Islet precursor cell (in vitro differentiated cells): ENCODE measurements around the gene SHC4.
"Not testable (repeated sequence)": the region's sequence is repeated elsewhere in the genome, so short reads cannot be mapped to it uniquely, and the experiment has no call there.

Experiments
- DNase-seq: peaks from one replicate; pipeline ENCODE4 v3.0.0-alpha.2; 2018

SHC4 gene, protein sequence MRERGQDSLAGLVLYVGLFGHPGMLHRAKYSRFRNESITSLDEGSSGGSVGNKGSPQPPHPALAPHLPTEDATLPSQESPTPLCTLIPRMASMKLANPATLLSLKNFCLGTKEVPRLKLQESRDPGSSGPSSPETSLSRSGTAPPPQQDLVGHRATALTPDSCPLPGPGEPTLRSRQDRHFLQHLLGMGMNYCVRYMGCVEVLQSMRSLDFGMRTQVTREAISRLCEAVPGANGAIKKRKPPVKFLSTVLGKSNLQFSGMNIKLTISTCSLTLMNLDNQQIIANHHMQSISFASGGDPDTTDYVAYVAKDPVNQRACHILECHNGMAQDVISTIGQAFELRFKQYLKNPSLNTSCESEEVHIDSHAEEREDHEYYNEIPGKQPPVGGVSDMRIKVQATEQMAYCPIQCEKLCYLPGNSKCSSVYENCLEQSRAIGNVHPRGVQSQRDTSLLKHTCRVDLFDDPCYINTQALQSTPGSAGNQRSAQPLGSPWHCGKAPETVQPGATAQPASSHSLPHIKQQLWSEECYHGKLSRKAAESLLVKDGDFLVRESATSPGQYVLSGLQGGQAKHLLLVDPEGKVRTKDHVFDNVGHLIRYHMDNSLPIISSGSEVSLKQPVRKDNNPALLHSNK

GRCh38 chr15:48963524-48964113 lies at the start of gene SHC4:
Gene SHC4 (minus strand): TSS chr15:48963919. CDS start chr15:48963015, 904 bp downstream.
- peak; percentile 85 for DNase-seq

- DNase-seq: no peak
Observed at GRCh38 chr15:48999314-48999713, 35.6 kb upstream of the SHC4 start.

GRCh38 chr15:48996276-48996675 lies 32.6 kb upstream of the SHC4 start:
- no peak for DNase-seq

DNA sequence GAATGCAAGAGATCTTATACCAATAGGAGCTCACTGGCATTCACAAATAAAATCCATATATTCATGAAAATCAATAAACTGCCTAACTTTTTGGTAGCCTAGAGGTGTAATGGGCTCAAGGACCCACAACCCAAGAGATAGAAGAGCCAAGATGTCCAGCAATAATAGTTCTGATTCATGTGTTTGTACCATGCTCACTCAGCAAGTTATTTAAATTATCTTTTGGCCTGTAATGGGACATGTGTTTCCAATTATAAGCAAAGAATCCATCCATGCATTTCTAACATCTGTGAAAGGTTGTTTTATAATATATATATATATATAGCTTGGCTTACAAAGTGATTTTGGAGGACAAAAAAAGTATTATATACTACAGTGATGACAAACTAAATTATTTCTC lies 29.7 kb upstream of the SHC4 start:
- DNase-seq: no peak

- no peak for DNase-seq
Observed at GRCh38 chr15:48992545-48992944, 28.8 kb upstream of the SHC4 start.

- DNase-seq: no peak
Observed at GRCh38 chr15:48992096-48992495, 28.4 kb upstream of the SHC4 start.

DNA sequence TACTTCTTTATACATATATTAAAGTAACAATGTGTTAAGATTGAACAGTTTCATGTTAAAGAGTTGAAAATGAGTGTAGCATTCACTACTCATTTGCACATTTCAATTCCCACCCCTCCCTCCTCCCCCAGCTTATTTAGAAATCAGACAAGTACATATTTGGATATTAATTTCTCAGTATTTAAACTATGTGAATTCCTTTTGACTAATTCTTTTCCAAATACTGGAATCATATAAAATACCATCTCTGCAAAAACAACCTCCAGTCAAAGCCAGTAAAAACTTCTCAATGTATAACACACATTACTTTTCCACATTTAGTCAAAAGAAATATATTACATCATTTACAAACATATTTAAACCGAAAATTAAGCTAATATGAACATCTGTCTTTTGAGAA lies 25.5 kb upstream of the SHC4 start:
- no peak for DNase-seq

DNA sequence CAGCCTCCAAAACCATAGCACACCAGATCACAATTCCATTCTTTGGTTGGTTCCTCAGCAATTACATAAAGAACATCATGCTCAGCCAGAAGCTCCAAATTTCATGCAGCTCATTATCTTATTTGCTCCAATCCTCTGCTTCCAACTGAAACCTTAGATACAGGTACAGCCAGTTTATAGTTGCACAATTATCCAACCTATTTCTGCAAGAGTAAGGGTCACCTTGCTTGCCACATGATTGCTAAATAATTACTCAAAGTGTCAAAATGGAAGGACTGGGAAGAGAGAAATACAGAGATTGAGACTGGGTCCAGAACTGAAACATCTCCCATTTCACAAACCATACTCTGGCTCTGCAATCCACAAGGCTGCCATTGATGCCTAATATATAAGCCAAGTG lies 23.4 kb upstream of the SHC4 start:
- no peak for DNase-seq

- DNase-seq: no peak
Observed at GRCh38 chr15:48986240-48986639, 22.5 kb upstream of the SHC4 start.

DNA sequence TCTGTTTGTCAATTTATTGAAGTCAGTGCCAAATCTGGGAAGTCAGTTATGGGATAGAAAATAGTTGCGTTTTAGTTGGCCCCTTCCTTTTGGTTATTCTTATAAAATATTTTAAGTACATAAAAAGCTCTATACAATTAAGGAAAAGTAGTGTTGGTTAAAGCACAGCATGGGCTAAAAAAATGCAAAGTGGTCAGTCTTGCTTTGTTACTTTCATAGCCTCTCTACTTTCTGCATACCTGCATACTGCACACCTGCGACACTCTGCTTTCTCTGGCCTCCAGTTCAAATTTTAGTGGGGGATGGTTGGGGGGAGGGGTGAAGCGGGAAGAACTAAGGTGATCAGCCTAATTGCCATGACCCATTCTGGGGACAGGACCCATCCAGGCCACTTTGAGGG lies 21.8 kb upstream of the SHC4 start:
- no peak for DNase-seq

DNA sequence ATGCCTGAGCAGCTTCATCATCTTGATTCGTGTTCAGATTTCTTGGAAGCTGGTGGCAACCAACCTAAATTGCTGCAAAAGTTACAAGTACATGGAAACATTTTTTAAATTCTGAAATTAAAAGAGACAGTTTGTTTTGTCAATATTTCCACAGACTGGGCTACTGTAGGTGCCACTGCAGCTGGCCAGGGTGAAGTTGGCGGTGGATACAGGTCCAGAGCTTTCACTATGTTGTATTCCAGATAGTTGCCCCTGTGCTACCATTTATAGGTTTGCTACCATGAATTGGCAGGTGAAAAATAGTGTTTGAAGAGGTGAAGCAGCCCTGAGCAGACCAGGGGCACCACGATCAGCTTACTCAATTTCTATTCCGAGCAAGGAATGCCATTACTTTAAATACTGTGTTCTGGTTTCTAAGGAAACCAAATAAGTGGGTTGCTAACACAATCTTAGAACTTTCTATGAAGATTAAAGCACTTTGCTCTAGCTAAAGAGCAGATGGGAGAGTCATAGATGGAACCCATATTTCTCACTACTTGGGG lies 21.2 kb upstream of the SHC4 start:
- DNase-seq: no peak

- DNase-seq: no peak
Observed at GRCh38 chr15:48984021-48984710, 20.4 kb upstream of the SHC4 start.

DNA sequence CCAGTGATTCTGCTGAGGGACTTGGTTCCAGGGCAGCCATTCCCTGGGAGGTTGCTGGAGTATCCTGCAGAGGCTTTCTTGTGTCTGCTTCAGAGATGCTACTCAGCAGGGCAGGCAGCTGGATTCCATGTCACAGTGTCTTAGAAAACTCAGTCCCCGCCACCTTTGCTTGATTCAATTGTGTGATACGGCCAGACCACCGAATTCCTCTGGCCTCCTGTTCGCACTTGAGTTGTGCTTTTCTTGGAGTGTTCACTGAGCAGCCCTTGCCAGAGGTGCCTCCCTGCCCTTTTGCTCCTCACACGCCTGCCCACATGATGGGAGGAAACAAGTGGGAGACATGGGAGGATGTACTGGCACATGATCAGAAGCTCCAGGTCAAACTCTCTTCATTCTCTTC lies 19.6 kb upstream of the SHC4 start:
- DNase-seq: no peak

- DNase-seq: peak; percentile 52
Observed at GRCh38 chr15:48981941-48982340, 18.2 kb upstream of the SHC4 start.

GRCh38 chr15:48978638-48979037 lies 14.9 kb upstream of the SHC4 start:
- peak; percentile 28 for DNase-seq

- DNase-seq: no peak
Observed at GRCh38 chr15:48976444-48977088, 12.8 kb upstream of the SHC4 start.

GRCh38 chr15:48975472-48976419 lies 12.0 kb upstream of the SHC4 start:
- peak; percentile 93 for DNase-seq

GRCh38 chr15:48974882-48975281 lies 11.2 kb upstream of the SHC4 start:
- peak; percentile 69 for DNase-seq

GRCh38 chr15:48972750-48973503 lies 9.2 kb upstream of the SHC4 start:
- DNase-seq: peak; percentile 44

DNA sequence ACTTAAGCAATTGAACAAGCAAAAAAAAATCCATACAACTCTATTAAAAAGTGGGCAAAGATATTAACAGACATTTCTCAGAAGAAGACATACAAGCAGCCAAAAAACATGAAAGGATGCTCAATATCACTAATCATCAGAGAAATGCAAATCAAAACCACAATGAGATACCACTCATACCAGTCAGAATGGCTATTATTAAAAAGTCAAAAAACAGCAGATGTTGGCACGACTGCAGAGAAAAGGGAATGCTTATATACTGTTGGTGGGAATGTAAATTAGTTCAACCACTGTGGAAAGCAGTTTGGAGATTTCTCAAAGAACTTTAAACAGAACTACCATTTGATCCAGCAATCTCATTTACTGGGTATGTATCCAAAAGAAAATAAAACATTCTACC lies 7.2 kb upstream of the SHC4 start:
- not testable (repeated sequence) for DNase-seq

GRCh38 chr15:48968066-48968465 lies 4.3 kb upstream of the SHC4 start:
- DNase-seq: no peak
